ENCODE measurements around the gene LIPT2. TPM values are rescaled to one million over a fixed set of nuclear protein-coding genes. Genes with fewer than 3 reads are reported as not detected.

LIPT2 gene
- total RNA-seq, 4 donors from 2014 or later, result 0.59 to 9.4 (median 6.1) TPM

GRCh38 chr11:74507582-74507981, 14.1 kb upstream of the LIPT2 start:
- 48 to 58% methylated on average over 2 of the region's 2 CpGs for WGBS, 2 donors
- TF ChIP-seq EP300 (IDR thresholded peaks at IDR 0.05) (no peak), CTCF (IDR thresholded peaks at IDR 0.05) (no peak), POLR2A (IDR thresholded peaks at IDR 0.05) (no peak)

DNA sequence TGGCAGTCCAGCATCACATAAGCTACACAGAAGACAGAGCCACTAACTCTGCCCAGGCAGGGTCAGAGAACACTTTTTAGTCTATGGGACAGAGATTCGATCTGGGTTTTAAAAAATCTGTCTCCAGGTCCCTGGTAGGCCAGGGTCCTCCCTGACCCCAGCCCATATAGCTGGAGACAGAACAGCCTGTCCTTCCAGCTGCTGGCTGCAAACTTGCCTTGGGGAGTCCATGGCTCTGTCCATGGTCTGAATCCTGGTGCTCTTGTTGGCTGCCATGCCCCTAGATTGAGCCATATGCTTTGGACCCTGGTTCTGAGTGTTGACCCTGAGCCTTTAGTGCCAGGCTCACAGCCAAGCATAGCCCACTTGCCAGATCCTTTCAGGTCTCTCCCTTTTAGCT, 13.3 kb upstream of the LIPT2 start:
- peaks cover 0 to 4% (median 0%) of the 10 kb centered on the region in 4 donors for H3K9me3 ChIP-seq
- H3K27ac ChIP-seq, result no peak overlapping the region
- 69 to 80% methylated on average over 1 of the region's 1 CpG for WGBS, 2 donors
- no peaks in the 10 kb centered on the region for H3K36me3 ChIP-seq
- DNase-seq (ENCODE audit: low spot score in 2 of 2), result no peak
- H3K4me3 ChIP-seq, result no peak overlapping the region
- H3K4me1 ChIP-seq, result no peaks in the 10 kb centered on the region
- H3K27me3 ChIP-seq, result no peaks in the 10 kb centered on the region
- no peak for TF ChIP-seq CTCF (IDR thresholded peaks at IDR 0.05)
- no peak for TF ChIP-seq EP300 (IDR thresholded peaks at IDR 0.05)
- no peak for TF ChIP-seq POLR2A (IDR thresholded peaks at IDR 0.05)

More at GRCh38 chr11:74507582-74507981, 14.1 kb upstream of the LIPT2 start:
- Histone ChIP-seq H3K27ac (no peak overlapping the region), H3K36me3 (no peaks in the 10 kb centered on the region), H3K4me3 (no peak overlapping the region), H3K4me1 (no peaks in the 10 kb centered on the region), H3K27me3 (no peaks in the 10 kb centered on the region), H3K9me3 (peaks cover 0 to 9% (median 0%) of the 10 kb centered on the region in 4 donors)
- no peak for DNase-seq (ENCODE audit: low spot score in 2 of 2)

DNA sequence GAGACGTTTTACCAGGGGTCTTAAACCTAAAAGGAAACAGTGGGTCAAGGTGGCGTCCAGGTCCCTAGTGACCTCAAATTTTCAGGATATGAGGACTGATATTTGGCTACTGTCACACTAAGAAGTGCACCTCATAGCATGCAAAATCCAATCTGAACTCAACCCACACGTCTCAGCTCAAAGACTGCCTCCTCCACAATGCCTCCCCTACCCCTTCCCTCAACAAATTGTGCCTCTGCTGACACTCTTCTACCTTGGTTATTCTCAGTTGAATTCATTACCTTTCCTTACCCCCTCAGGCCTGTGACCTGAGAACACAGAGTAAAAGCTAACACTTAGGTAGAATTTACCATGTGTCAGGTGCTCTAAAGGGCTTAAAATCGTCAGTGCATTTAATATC, 12.4 kb upstream of the LIPT2 start:
- peaks cover 0 to 4% (median 0%) of the 10 kb centered on the region in 4 donors for H3K9me3 ChIP-seq

GRCh38 chr11:74504100-74504691, 10.7 kb upstream of the LIPT2 start:
- Histone ChIP-seq H3K9me3 (peaks cover 0 to 4% (median 0%) of the 10 kb centered on the region in 4 donors), H3K27me3 (no peaks in the 10 kb centered on the region), H3K4me3 (no peak overlapping the region), H3K27ac (no peak overlapping the region), H3K36me3 (no peaks in the 10 kb centered on the region), H3K4me1 (no peaks in the 10 kb centered on the region)
- WGBS, 2 donors, result 98% methylated on average over 1 of the region's 1 CpG
- no peak for DNase-seq (ENCODE audit: low spot score in 2 of 2)
- TF ChIP-seq EP300 (IDR thresholded peaks at IDR 0.05) (no peak), POLR2A (IDR thresholded peaks at IDR 0.05) (no peak), CTCF (IDR thresholded peaks at IDR 0.05) (no peak)

More for the DNA sequence above, 12.4 kb upstream of the LIPT2 start:
- no peak for DNase-seq (ENCODE audit: low spot score in 2 of 2)
- H3K4me1 ChIP-seq, result no peaks in the 10 kb centered on the region
- TF ChIP-seq POLR2A (IDR thresholded peaks at IDR 0.05) (no peak), EP300 (IDR thresholded peaks at IDR 0.05) (no peak), CTCF (IDR thresholded peaks at IDR 0.05) (no peak)
- H3K27ac ChIP-seq, result no peak overlapping the region
- no peaks in the 10 kb centered on the region for H3K27me3 ChIP-seq
- WGBS, 2 donors, result 79 to 81% methylated on average over 4 of the region's 4 CpGs
- no peak overlapping the region for H3K4me3 ChIP-seq
- H3K36me3 ChIP-seq, result no peaks in the 10 kb centered on the region

DNA sequence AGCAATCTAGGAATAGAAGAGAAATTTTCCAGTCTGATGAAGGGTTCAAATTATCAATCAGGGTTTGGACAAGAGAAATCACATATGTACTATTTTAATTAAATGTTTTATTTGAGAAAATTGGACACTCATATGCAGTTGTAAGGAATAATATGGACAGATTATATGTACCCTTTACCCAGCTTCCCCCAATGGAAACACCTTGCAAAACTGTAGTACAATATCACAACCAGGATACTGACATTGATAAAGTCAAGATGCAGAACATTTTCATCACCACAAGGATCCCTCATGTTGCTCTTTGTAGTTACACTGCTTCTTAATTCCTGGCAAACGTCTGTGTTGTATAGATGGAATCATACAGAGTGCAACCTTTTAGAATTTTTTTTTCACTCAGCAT, 1.4 kb upstream of the LIPT2 start:
- Histone ChIP-seq H3K27me3 (no peaks in the 10 kb centered on the region), H3K9me3 (peaks cover 0 to 8% (median 0%) of the 10 kb centered on the region in 4 donors), H3K36me3 (peaks cover 0 to 10% (median 0%) of the 10 kb centered on the region in 3 donors), H3K27ac (no peak overlapping the region), H3K4me3 (no peak overlapping the region), H3K4me1 (peaks cover 0 to 18% (median 4%) of the 10 kb centered on the region in 4 donors)
- WGBS, 2 donors, result 89 to 92% methylated on average over 1 of the region's 1 CpG
- DNase-seq (ENCODE audit: low spot score in 2 of 2), result no peak
- TF ChIP-seq POLR2A (IDR thresholded peaks at IDR 0.05), result no peak
- no peak for TF ChIP-seq EP300 (IDR thresholded peaks at IDR 0.05)
